Caco-2 (cell line): ENCODE measurements around the gene TMCO6. TPM values are rescaled to one million over a fixed set of nuclear protein-coding genes. Genes with fewer than 3 reads are reported as not detected.
"Not testable (repeated sequence)": the region's sequence is repeated elsewhere in the genome, so short reads cannot be mapped to it uniquely, and the experiment has no call there.

ENCODE experiments used
- BruUV-seq: library from RNA; stranded (reverse); fragments of 400-500 nt; replicated peaks from 2 replicates; lab custom pipeline; 2021; lab: Mats Ljungman, UMichigan
- CTCF ChIA-PET: fragments of 300-600 bp; sonication (Branson Sonifier 250); formaldehyde crosslinking; loops from one replicate; lab custom pipeline; 2022; ENCODE audit warnings: antibody characterized with exemption; lab: Charles Lee
- POLR2A ChIA-PET: fragments of 300-600 bp; sonication (Branson Sonifier 250); formaldehyde crosslinking; loops from one replicate; lab custom pipeline; 2022; ENCODE audit warnings: antibody characterized with exemption; lab: Charles Lee
- DNase-seq, 2 experiments: peaks; one replicate each; pipeline versions ENCODE4 v3.0.0 to v3.0.0-alpha.2; 2020 to 2022
- H3K27me3 ChIP-seq: replicated peaks from 2 replicates; pipeline ENCODE4 v1.6.0; 2011; ENCODE audit warnings: low read length; ENCODE audit not compliant: control insufficient read depth, insufficient read depth
- H3K36me3 ChIP-seq: 2 replicates; pipeline ENCODE4 v1.5.1; 2011; ENCODE audit warnings: low read length; ENCODE audit not compliant: control insufficient read depth, insufficient read depth
- H3K4me1 ChIP-seq: fragments of 250-450 bp; sonication (Bioruptor Pico); 2 replicates; pipeline ENCODE4 v1.5.1; 2020; ENCODE audit warnings: mild to moderate bottlenecking
- H3K4me3 ChIP-seq: 2 replicates; pipeline ENCODE4 v1.5.1; 2011; ENCODE audit warnings: low read depth, mild to moderate bottlenecking, control low read depth, low read length
- H3K9me3 ChIP-seq: fragments of 250-450 bp; sonication (Bioruptor Pico); 2 replicates; pipeline ENCODE4 v1.5.1; 2020; ENCODE audit warnings: mild to moderate bottlenecking, moderate library complexity
- H3K27ac Mint-ChIP-seq: one replicate; pipeline ENCODE4 v1.8.0; 2022; ENCODE audit warnings: mixed read lengths; ENCODE audit not compliant: unreplicated experiment
- H3K27me3 Mint-ChIP-seq: one replicate; pipeline ENCODE4 v1.8.0; 2022; ENCODE audit warnings: mixed read lengths; ENCODE audit not compliant: insufficient read depth, unreplicated experiment
- H3K36me3 Mint-ChIP-seq: one replicate; pipeline ENCODE4 v1.8.0; 2022; ENCODE audit warnings: mild to moderate bottlenecking, mixed read lengths; ENCODE audit not compliant: insufficient read depth, unreplicated experiment
- H3K4me1 Mint-ChIP-seq: one replicate; pipeline ENCODE4 v1.8.0; 2022; ENCODE audit warnings: low read depth, mixed read lengths; ENCODE audit not compliant: unreplicated experiment
- H3K4me3 Mint-ChIP-seq: one replicate; pipeline ENCODE4 v1.8.0; 2022; ENCODE audit warnings: mild to moderate bottlenecking, moderate library complexity, mixed read lengths; ENCODE audit not compliant: unreplicated experiment
- H3K9me3 Mint-ChIP-seq: one replicate; pipeline ENCODE4 v1.8.0; 2022; ENCODE audit warnings: mixed read lengths; ENCODE audit not compliant: unreplicated experiment
- intact Hi-C: fragments of 100-400 bp; cut with micrococcal nuclease; formaldehyde crosslinking; loops from one replicate; pipeline ENCODE4 v1.10.0; 2022; ENCODE audit not compliant: unreplicated experiment
- total RNA-seq: library from RNA; stranded (reverse); gene quantifications from 2 replicates; pipeline ENCODE4 v1.2.3, GENCODE V29; 2022
- TF ChIP-seq, protein P1 (sequence below), 2 experiments: fragments of 200-600 bp in 1 of 2; IDR thresholded peaks; 1 replicate in 1 of 2; 2 replicates in 1 of 2; pipeline versions ENCODE4 v1.5.1 to v1.8.0; 2011 to 2022; ENCODE audit warnings: antibody characterized with exemption in 1 of 2, control low read depth in 1 of 2, inconsistent platforms in 1 of 2, low read depth in 1 of 2, low read length in 1 of 2, mild to moderate bottlenecking in 1 of 2, moderate library complexity in 1 of 2; ENCODE audit not compliant: insufficient read depth in 1 of 2, severe bottlenecking in 1 of 2, unreplicated experiment in 1 of 2

The TMCO6 gene
- total RNA-seq, 1 experiment from 2014 or later: 37.8 TPM

DNA sequence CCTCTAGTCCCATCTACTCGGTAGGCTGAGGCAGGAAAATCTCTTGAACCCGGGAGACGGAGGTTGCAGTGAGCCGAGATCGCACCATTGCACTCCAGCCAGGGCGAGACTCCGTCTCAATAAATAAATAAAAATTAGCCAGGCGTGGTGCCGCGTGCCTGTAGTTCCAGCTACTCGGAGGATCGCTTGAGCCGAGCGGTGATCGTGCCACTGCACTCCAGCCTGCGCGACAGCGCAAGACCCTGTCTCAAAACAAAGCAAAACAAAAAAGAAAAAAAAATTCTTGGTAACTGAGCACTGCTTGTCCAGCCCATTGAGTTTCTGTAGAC, 24.7 kb downstream of the TMCO6 start:
- POLR2A ChIA-PET: interaction anchor here (0.6 to 1.5 kb wide), 4 partner anchors 16 to 882 kb away, joined by 5 to 32 read pairs (median 8); partner anchors contain the start of genes HARS1, HARS2, IK and NDUFA2
- Histone ChIP-seq H3K9me3 (no peaks in the 10 kb centered on the region), H3K27me3 (no peaks in the 10 kb centered on the region), H3K36me3 (peaks cover 4% of the 10 kb centered on the region), H3K4me3 (peak overlapping the region; percentile 86), H3K4me1 (peaks cover 7% of the 10 kb centered on the region; the same call in 1 of the 2 replicates)
- CTCF ChIA-PET: interaction anchor here (0.6 to 0.8 kb wide), 2 partner anchors 16 to 1029 kb away, joined by 3 to 9 read pairs; partner anchors contain the start of genes IK and NDUFA2
- no peaks in the 10 kb centered on the region for H3K27me3 Mint-ChIP-seq
- peaks cover 14% of the 10 kb centered on the region for H3K4me1 Mint-ChIP-seq
- BruUV-seq: no TSS peak
- H3K36me3 Mint-ChIP-seq: peaks cover 75% of the 10 kb centered on the region
- DNase-seq: no peak
- H3K9me3 Mint-ChIP-seq: peaks cover 9% of the 10 kb centered on the region
- H3K27ac Mint-ChIP-seq: peak overlapping the region; percentile 89
- peak overlapping the region; percentile 98 for H3K4me3 Mint-ChIP-seq
- TF ChIP-seq, protein P1, sequence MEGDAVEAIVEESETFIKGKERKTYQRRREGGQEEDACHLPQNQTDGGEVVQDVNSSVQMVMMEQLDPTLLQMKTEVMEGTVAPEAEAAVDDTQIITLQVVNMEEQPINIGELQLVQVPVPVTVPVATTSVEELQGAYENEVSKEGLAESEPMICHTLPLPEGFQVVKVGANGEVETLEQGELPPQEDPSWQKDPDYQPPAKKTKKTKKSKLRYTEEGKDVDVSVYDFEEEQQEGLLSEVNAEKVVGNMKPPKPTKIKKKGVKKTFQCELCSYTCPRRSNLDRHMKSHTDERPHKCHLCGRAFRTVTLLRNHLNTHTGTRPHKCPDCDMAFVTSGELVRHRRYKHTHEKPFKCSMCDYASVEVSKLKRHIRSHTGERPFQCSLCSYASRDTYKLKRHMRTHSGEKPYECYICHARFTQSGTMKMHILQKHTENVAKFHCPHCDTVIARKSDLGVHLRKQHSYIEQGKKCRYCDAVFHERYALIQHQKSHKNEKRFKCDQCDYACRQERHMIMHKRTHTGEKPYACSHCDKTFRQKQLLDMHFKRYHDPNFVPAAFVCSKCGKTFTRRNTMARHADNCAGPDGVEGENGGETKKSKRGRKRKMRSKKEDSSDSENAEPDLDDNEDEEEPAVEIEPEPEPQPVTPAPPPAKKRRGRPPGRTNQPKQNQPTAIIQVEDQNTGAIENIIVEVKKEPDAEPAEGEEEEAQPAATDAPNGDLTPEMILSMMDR (IDR thresholded peaks at IDR 0.05; ENCODE audit: insufficient read depth in 1 of 2, low read depth in 1 of 2, low read length in 1 of 2, severe bottlenecking in 1 of 2, unreplicated experiment in 1 of 2): no peak
- intact Hi-C loops: loop anchor here (1.0 to 2.0 kb wide), 5 partner anchors 17 to 291 kb away; partner anchors contain the start of genes HARS1, HARS2, IK and NDUFA2

DNA sequence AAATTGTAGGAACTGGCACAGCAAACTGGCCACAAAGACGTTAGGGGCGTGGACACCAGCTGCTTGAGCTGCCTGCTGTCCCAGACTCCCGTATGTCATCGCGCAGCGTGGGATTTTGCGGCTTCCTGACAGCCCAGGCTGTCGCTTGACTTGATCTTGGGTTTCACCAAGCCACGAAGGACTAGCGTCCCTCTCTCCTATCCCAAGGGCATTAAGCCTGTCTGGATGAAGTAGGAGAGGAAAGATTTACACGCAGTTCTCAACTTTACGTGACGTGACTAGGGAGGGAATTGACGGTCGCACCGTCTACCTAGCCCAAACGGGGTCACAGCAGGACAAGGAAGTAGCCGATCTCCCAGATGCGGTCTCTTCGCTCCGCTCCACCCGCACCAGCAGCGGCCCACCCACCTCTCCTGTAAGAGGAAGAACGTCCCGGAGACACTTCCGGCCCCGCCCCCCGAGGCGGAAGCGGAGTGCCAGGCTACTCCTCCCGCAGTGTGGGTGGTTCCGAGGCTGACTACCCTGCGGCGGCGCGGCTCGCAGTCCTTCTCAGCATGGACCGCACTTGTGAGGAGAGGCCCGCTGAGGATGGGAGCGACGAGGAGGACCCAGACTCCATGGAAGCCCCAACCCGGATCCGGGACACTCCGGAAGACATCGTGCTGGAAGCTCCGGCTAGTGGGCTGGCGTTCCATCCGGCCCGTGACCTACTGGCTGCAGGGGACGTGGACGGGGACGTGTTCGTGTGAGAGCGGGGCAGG, 25.3 kb downstream of the TMCO6 start, which contains the start of gene WDR55:
Gene WDR55, plus strand, starts transcription at position 546 of the 761 bp plus-strand sequence. Its CDS starts 9 bp downstream, at position 555.
- peaks cover 7% of the 10 kb centered on the region; the same call in 1 of the 2 replicates for H3K4me1 ChIP-seq
- TSS peak; percentile 85 for BruUV-seq
- intact Hi-C loops: loop anchor here (1.0 to 2.0 kb wide), 5 partner anchors 17 to 292 kb away; partner anchors contain the start of genes HARS1, HARS2, IK and NDUFA2
- CTCF ChIA-PET: interaction anchor here (0.8 to 1.1 kb wide), 2 partner anchors 17 to 54 kb away, joined by 3 read pairs; partner anchors contain the start of genes IK and NDUFA2
- Mint-ChIP-seq H3K4me1 (peaks cover 14% of the 10 kb centered on the region), H3K27ac (peak within 1 kb of the TSS; percentile 89), H3K36me3 (peaks cover 77% of the 10 kb centered on the region), H3K27me3 (no peaks in the 10 kb centered on the region), H3K4me3 (peak within 1 kb of the TSS; percentile 98), H3K9me3 (peaks cover 9% of the 10 kb centered on the region)
- DNase-seq: peak; percentile 97
- POLR2A ChIA-PET: interaction anchor here (0.6 to 1.5 kb wide), 5 partner anchors 17 to 117 kb away, joined by 4 to 32 read pairs (median 6); partner anchors contain the start of genes EIF4EBP3, HARS1, HARS2 and IK
- TF ChIP-seq, protein P1 (IDR thresholded peaks at IDR 0.05; ENCODE audit: insufficient read depth in 1 of 2, low read depth in 1 of 2, low read length in 1 of 2, severe bottlenecking in 1 of 2, unreplicated experiment in 1 of 2): no peak
- H3K9me3 ChIP-seq: no peaks in the 10 kb centered on the region
- no peaks in the 10 kb centered on the region for H3K27me3 ChIP-seq
- H3K4me3 ChIP-seq: peak within 1 kb of the TSS; percentile 86
- H3K36me3 ChIP-seq: peaks cover 4% of the 10 kb centered on the region

DNA sequence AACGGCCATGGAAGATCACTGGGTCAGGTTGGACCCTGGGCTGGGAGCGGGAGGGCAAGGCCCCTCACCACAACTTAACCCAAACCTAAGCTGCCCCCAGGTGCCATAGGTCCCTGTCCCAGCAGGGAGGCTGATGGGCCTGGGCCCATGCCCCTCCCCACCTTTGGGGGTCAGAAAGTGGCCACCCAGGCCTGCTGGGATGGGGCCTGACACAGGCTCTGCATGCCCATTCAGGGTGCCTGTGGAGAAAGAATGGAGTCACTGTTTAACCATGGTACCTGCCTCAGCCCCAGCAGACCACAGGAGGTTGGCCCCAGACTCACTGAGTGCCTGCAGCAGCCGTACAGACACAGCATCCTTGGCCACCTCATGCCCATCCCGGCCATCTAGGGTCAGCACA, 31.8 kb downstream of the TMCO6 start:
- H3K4me3 Mint-ChIP-seq, H3K36me3 ChIP-seq, intact Hi-C loops, H3K9me3 Mint-ChIP-seq, BruUV-seq, H3K27ac Mint-ChIP-seq, DNase-seq, H3K9me3 ChIP-seq, H3K4me1 ChIP-seq, H3K4me1 Mint-ChIP-seq, H3K27me3 ChIP-seq, CTCF ChIA-PET, H3K27me3 Mint-ChIP-seq, POLR2A ChIA-PET, H3K4me3 ChIP-seq: not testable (repeated sequence)
- H3K36me3 Mint-ChIP-seq: peaks cover 73% of the 10 kb centered on the region
